HepG2 (cell line): ENCODE measurements around the gene NFATC1. TPM values are rescaled to one million over a fixed set of nuclear protein-coding genes. Genes with fewer than 3 reads are reported as not detected.

ENCODE experiments used
- ATAC-seq: fragments of 200-7000 bp; cut with Tn5 transposase; 3 replicates; pipeline ENCODE4 v1.9.1; 2020; ENCODE audit warnings: mild to moderate bottlenecking, moderate library complexity
- BruUV-seq: library from RNA; stranded (reverse); fragments of 400-500 nt; replicated peaks from 2 replicates; lab custom pipeline; 2021; lab: Mats Ljungman, UMichigan
- CTCF ChIA-PET: fragments of 300-600 bp; formaldehyde crosslinking; extraction: SDS; loops from one replicate; lab custom pipeline; 2021; ENCODE audit warnings: low total read pairs, inconsistent platforms, low intra/inter-chr PET ratio; lab: Yijun Ruan, JAX
- POLR2A ChIA-PET: fragments of 350-600 bp; sonication (Branson Sonifier 250); formaldehyde crosslinking; loops from one replicate; lab custom pipeline; 2020; ENCODE audit warnings: antibody characterized with exemption, inconsistent platforms; lab: Yijun Ruan, JAX
- DNase-seq: peaks from one replicate; pipeline ENCODE4 v3.0.0-alpha.2; 2015; ENCODE audit warnings: low spot score
- FAIRE-seq: peaks from 3 replicates; lab custom pipeline; 2011; peaks lifted over from hg19 to GRCh38; lab: Jason Lieb, UNC
- H2AFZ ChIP-seq: one replicate; pipeline ENCODE4 v1.6.1; 2011; ENCODE audit warnings: low read length, inconsistent platforms
- H3K27ac ChIP-seq: fragments of 300-600 bp; 3 replicates; pipeline ENCODE4 v1.8.0; 2011; ENCODE audit warnings: mixed run types, mild to moderate bottlenecking, mixed read lengths, low read length, inconsistent platforms; ENCODE audit not compliant: insufficient read depth; ENCODE audit errors: extremely low read length
- H3K27me3 ChIP-seq, 2 experiments: fragments of 200-600 bp in 1 of 2; 2 replicates in 1 of 2; 3 replicates in 1 of 2; pipeline versions ENCODE4 v1.6.0 to v1.8.0; 2011; ENCODE audit warnings: low read length in 2 of 2, mild to moderate bottlenecking in 2 of 2, moderate library complexity in 2 of 2, inconsistent platforms in 1 of 2; ENCODE audit not compliant: insufficient read depth in 2 of 2, control insufficient read depth in 1 of 2
- H3K36me3 ChIP-seq, 2 experiments: fragments of 200-600 bp in 1 of 2; replicated peaks in 1 of 2; 2 replicates in 1 of 2; 3 replicates in 1 of 2; pipeline versions ENCODE4 v1.5.1 to v1.8.0; 2011; ENCODE audit warnings: low read length in 2 of 2, inconsistent platforms in 1 of 2; ENCODE audit not compliant: insufficient read depth in 2 of 2, control insufficient read depth in 1 of 2
- H3K4me1 ChIP-seq: 2 replicates; pipeline ENCODE4 v1.5.1; 2012; ENCODE audit warnings: low read length, inconsistent platforms; ENCODE audit not compliant: insufficient read depth
- H3K4me2 ChIP-seq: 2 replicates; pipeline ENCODE4 v1.6.0; 2011; ENCODE audit warnings: low read depth, low read length, inconsistent platforms
- H3K4me3 ChIP-seq, 3 experiments: fragments of 200-600 bp in 1 of 3; sonication (generic), shearing (Covaris generic) in 1 of 3; replicated peaks in 1 of 3; 2 replicates each; pipeline ENCODE4 v1.5.1; 2011 to 2016; ENCODE audit warnings: low read length in 3 of 3, inconsistent platforms in 2 of 3, low read depth in 2 of 3, mild to moderate bottlenecking in 2 of 3, control low read depth in 1 of 3, mixed read lengths in 1 of 3; ENCODE audit not compliant: insufficient read depth in 1 of 3
- H3K79me2 ChIP-seq: one replicate; pipeline ENCODE4 v1.6.1; 2011; ENCODE audit warnings: low read length, inconsistent platforms; ENCODE audit not compliant: insufficient read depth
- H3K9ac ChIP-seq: 2 replicates; pipeline ENCODE4 v1.6.0; 2011; ENCODE audit warnings: mild to moderate bottlenecking, low read depth, low read length, inconsistent platforms; ENCODE audit not compliant: insufficient read depth
- H3K9me3 ChIP-seq: 2 replicates; pipeline ENCODE4 v1.5.1; 2012; ENCODE audit warnings: mild to moderate bottlenecking, low read length
- H4K20me1 ChIP-seq: 2 replicates; pipeline ENCODE4 v1.6.0; 2011; ENCODE audit warnings: inconsistent platforms, mild to moderate bottlenecking, low read length, moderate library complexity; ENCODE audit not compliant: insufficient read depth
- ERF ChIP-seq: IDR thresholded peaks from 2 replicates; pipeline ENCODE4 v1.6.1; 2018; ENCODE audit warnings: missing biosample characterization, missing genetic modification reagents
- HOXD1 ChIP-seq: sonication (generic); formaldehyde crosslinking; IDR thresholded peaks from 2 replicates; pipeline ENCODE4 v1.5.0; 2020; ENCODE audit warnings: missing genetic modification reagents
- JUN ChIP-seq: sonication (generic); formaldehyde crosslinking; IDR thresholded peaks from 2 replicates; pipeline ENCODE4 v1.4.0; 2020; ENCODE audit warnings: mild to moderate bottlenecking, missing genetic modification reagents
- KAT7 ChIP-seq: IDR thresholded peaks from 2 replicates; pipeline ENCODE4 v1.6.1; 2018; ENCODE audit warnings: borderline replicate concordance, missing compliant biosample characterization
- NCOA5 ChIP-seq: sonication (generic); formaldehyde crosslinking; IDR thresholded peaks from 2 replicates; pipeline ENCODE4 v1.4.0; 2020; ENCODE audit warnings: missing genetic modification reagents
- SETDB1 ChIP-seq: sonication (generic); formaldehyde crosslinking; IDR thresholded peaks from 2 replicates; pipeline ENCODE4 v1.5.1; 2020; ENCODE audit warnings: missing genetic modification reagents, mild to moderate bottlenecking, borderline replicate concordance
- SMAD1 ChIP-seq: sonication (generic); formaldehyde crosslinking; IDR thresholded peaks from 2 replicates; pipeline ENCODE4 v1.4.0; 2020; ENCODE audit warnings: missing genetic modification reagents, low read depth, mild to moderate bottlenecking, borderline replicate concordance
- SMYD3 ChIP-seq: sonication (generic); formaldehyde crosslinking; IDR thresholded peaks from 2 replicates; pipeline ENCODE4 v1.8.1; 2023; ENCODE audit warnings: mild to moderate bottlenecking, missing genetic modification reagents
- YEATS4 ChIP-seq: sonication (generic); formaldehyde crosslinking; IDR thresholded peaks from 2 replicates; pipeline ENCODE4 v1.4.0; 2020; ENCODE audit warnings: missing genetic modification reagents, borderline replicate concordance
- ZBTB40 ChIP-seq, 2 experiments: fragments of 450-650 bp in 1 of 2; sonication (generic) in 1 of 2; formaldehyde crosslinking in 1 of 2; IDR thresholded peaks; 2 replicates each; pipeline versions ENCODE4 v1.6.1 to v1.8.0; 2016 to 2022; ENCODE audit warnings: antibody characterized with exemption in 1 of 2, mild to moderate bottlenecking in 1 of 2, missing genetic modification reagents in 1 of 2
- ZNF138 ChIP-seq: sonication (generic); formaldehyde crosslinking; IDR thresholded peaks from 2 replicates; pipeline ENCODE4 v1.5.0; 2020; ENCODE audit warnings: mild to moderate bottlenecking, low read depth, missing genetic modification reagents
- ZNF512B ChIP-seq: sonication (generic); formaldehyde crosslinking; IDR thresholded peaks from 2 replicates; pipeline ENCODE4 v1.5.1; 2020; ENCODE audit warnings: missing genetic modification reagents, mild to moderate bottlenecking, borderline replicate concordance
- WGBS: methylation state at CpG from one replicate; pipeline ENCODE4 v1.1.6; 2017; ENCODE audit warnings: low lambda C conversion rate; 5-methylcytosine and 5-hydroxymethylcytosine counted together
- in situ Hi-C: cut with HindIII; loops from 2 replicates; pipeline ENCODE4 v1.10.0; 2017; ENCODE audit warnings: low pct_unique_long_range_greater_than_20kb; ENCODE audit not compliant: extremely low pct_ligation_motif_present
- intact Hi-C: fragments of 100-400 bp; cut with micrococcal nuclease; formaldehyde crosslinking; loops from one replicate; pipeline ENCODE4 v1.10.0; 2022; ENCODE audit not compliant: unreplicated experiment
- polyA plus RNA-seq, 8 experiments: library from polyadenylated mRNA; depleted of rRNA in 3 of 8; stranded (reverse) in 7 of 8; unstranded in 1 of 8; fragments of >200 nt; fragmentation: Illumina TruSeq in 4 of 8; extraction: Trizol in 4 of 8; gene quantifications; 2 replicates each; pipeline versions ENCODE4 v1.2.1 to v1.2.3, GENCODE V29; 2011 to 2016; ENCODE audit warnings: low read depth in 4 of 8, missing spikeins in 1 of 8, mixed read lengths in 1 of 8; ENCODE audit not compliant: insufficient read depth in 1 of 8
- total RNA-seq, 5 experiments: library from RNA; depleted of rRNA; stranded (reverse); fragments of >200 nt; fragmentation: Illumina TruSeq; extraction: Trizol; gene quantifications; 2 replicates each; pipeline ENCODE4 v1.2.3, GENCODE V29; 2016; ENCODE audit warnings: low read depth in 1 of 5

Gene NFATC1
- total and polyA plus RNA-seq, 2 of the 13 experiments (the other 11 are each of a cell fraction or from before 2014, with no cell fraction given): not detected

GRCh38 chr18:79510046-79510685 is 114.4 kb downstream of the NFATC1 start:
- H4K20me1 ChIP-seq: no peaks in the 10 kb centered on the region
- no peak for ATAC-seq
- H3K4me3 ChIP-seq: no peak overlapping the region
- no peaks in the 10 kb centered on the region for H3K79me2 ChIP-seq
- H3K4me1 ChIP-seq: no peaks in the 10 kb centered on the region
- H3K36me3 ChIP-seq: no peaks in the 10 kb centered on the region
- DNase-seq: no peak
- intact Hi-C loops: no loop called here
- CTCF ChIA-PET: no interaction called here
- no peak overlapping the region for H3K4me2 ChIP-seq
- H3K27ac ChIP-seq: no peak overlapping the region
- H3K9me3 ChIP-seq: no peaks in the 10 kb centered on the region
- in situ Hi-C loops: no loop called here
- no TSS peak for BruUV-seq
- peaks cover 18 to 69% of the 10 kb centered on the region in 2 experiments; a peak in 4 of 5 replicates for H3K27me3 ChIP-seq
- FAIRE-seq: no peak
- 30% methylated on average over 20 of the region's 20 CpGs for WGBS
- POLR2A ChIA-PET: no interaction called here
- no peak overlapping the region for H3K9ac ChIP-seq
- H2AFZ ChIP-seq: no peak overlapping the region
- TF ChIP-seq YEATS4 (CRISPR knock-in tag): no peak
- TF ChIP-seq HOXD1 (CRISPR knock-in tag): no peak
- TF ChIP-seq SMYD3: no peak
- no peak for TF ChIP-seq ZBTB40 (IDR thresholded peaks at IDR 0.05)
- TF ChIP-seq ZBTB40 (CRISPR knock-in tag; IDR thresholded peaks at IDR 0.05): no peak
- no peak for TF ChIP-seq ERF (CRISPR knock-in tag)
- no peak for TF ChIP-seq NCOA5 (CRISPR knock-in tag)
- no peak for TF ChIP-seq ZNF512B
- no peak for TF ChIP-seq ZNF138 (CRISPR knock-in tag)
- no peak for TF ChIP-seq SMAD1 (CRISPR knock-in tag)
- TF ChIP-seq SETDB1 (CRISPR knock-in tag): no peak
- TF ChIP-seq JUN: no peak
- TF ChIP-seq KAT7 (CRISPR knock-in tag): no peak
